SH-SY5Y (cell line): ENCODE data around the gene ZNF606.

Experiments used
- GATA2 ChIP-seq: IDR thresholded peaks from 2 replicates; pipeline ENCODE4 v1.6.1; 2011; ENCODE audit warnings: mild to moderate bottlenecking, low read depth, low read length
- GATA3 ChIP-seq: IDR thresholded peaks from 2 replicates; pipeline ENCODE4 v1.6.1; 2011; ENCODE audit warnings: low read depth, mild to moderate bottlenecking, low read length, moderate library complexity

DNA sequence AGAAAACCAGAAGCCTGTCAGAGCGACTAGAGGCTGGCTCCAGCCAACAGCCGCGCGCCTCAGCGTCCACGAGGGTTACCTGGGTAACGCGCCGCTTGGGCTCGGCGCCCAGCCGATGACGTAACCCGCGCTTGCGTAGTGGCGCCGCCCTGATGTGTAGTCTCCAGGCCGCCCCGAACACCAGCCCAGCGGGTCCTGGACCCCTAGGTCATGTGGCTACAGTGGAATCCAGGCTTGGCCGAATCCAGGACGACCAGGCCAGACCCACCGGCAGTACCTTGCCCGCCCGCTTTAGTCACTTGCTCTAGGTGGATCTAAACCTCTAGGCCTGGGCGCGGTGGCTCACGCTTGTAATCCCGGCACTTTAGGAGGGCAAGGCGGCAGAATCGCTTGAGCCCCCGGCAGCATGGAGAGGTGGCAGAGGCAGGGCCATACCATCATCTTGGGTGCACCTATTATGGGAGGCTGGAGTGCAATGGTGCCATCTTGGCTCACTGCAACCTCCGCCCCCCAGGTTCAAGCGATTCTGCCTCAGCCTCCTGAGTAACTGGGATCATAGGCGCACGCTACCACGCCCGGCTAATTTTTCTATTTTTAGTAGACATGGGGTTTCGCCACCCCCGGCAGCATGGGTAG is 7.2 kb upstream of the ZNF606 start:
- no peak for TF ChIP-seq GATA2
- no peak for TF ChIP-seq GATA3
